Posterior cingulate gyrus (tissue), 11 donors: ENCODE data around the gene ERICH3.

ENCODE experiments used
- DNase-seq, 10 donors: peaks; one replicate each; pipeline versions ENCODE4 v3.0.0 to v3.0.0-alpha.2; 2020 to 2021; ENCODE audit warnings: mixed read lengths in 3 of 10
- intact Hi-C: fragments of 100-400 bp; cut with DNase I; formaldehyde crosslinking; loops from one replicate; pipeline ENCODE4 v1.15.1; 2023

ERICH3 gene

DNA sequence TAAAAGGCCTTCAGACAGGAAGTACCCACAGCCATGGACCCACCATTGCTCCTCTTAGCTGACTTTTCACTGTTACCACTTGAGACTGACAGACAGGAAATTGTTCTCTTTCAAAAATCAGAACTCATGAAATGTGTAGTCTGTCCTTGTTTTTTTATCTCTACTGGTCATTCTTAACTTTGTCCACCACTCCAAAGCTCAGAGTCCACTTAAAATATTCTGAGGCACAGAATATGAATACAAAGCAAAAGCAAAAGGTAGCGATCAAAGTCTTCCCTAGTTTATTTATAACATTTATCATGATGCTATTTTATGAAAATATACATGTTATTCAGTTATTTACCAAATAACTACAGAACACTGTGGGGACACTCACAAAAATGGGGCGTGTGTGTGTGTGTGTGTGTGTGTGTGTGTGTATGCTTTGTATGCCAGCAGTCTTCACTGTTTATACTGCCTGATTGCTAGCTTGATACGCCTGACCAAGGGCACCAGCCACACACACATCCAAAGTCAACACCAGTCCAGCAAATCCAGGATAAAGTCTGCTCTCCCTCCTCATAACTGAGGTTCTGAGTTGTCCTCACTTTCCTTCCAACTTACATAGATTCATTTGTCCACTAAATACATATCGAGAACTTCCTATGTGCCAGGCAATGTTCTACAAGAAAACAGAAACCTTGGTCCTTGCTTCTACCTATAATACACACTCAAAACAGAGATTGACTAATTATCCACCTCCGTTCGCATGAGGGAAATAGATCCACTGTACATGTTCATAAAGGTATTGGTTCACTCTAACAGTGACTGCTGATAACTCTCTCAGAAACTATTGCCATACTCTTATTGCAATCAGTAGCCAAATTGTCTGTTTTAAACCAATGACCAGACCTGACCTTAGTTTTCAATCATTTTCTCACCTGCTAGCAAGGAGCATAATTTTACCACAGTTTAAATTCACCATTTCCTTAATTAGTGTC is 79.4 kb downstream of the ERICH3 start:
- DNase-seq = no peak
- intact Hi-C loops = no loop called here

- intact Hi-C loops = no loop called here
- no peak for DNase-seq
Measured at GRCh38 chr1:74592580-74593355, 80.8 kb downstream of the ERICH3 start.

DNA sequence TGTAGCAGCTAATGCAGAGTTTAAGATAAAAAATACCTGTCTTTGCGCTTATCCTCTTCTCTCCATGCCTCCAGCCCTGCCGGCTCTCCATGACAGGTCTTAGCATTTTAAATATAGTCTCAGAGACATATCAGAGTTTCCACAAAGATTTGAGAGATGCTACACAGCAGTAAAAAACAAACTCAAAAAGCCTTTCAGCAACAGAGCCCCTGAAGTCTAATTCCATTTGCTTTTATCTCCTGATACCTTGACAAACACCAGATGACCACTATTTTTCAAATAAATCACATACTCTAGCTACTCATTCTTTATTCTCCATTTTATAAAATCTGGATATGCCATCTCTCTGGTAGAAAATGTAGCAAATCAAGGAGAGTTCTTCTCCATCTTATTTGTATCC is 81.6 kb downstream of the ERICH3 start:
- DNase-seq = no peak
- intact Hi-C loops = no loop called here

DNA sequence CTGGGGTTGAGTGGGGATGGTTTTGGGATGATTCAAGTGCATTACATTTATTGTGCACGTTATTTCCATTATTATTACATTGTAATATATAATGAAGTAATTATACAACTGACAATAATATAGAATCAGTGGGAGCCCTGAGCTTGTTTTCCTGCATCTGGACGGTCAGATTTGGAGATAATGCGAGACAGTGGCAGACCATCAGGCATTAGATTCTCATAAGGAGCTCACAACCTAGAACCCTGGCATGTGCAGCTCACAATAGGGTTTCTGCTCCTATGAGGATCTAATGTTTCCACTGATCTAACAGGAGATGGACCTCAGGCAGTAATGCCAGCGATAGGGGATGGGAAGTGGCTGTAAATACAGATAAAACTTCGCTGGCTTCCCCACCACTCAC is 83.3 kb downstream of the ERICH3 start:
- DNase-seq = no peak
- intact Hi-C loops = no loop called here

DNA sequence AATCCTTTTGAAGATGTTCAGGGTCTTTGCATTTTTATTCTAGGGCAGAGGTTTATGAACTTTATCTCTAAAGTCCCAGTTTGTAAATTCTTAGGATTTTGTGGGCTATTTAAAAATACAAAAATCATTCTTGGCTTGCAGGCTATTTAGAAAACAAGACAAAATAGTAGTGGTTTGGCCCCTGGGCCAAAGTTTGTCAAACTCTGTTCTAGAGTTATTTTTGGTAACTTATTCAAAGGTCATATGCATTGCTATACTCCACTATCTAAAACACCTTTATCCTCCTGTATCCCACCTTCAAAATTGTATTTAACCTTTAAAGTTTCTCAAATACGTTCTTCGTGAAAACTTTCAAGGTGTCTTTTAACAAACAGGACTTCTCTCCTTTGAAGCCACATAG is 85.7 kb downstream of the ERICH3 start:
- no peak for DNase-seq
- intact Hi-C loops = no loop called here

GRCh38 chr1:74586253-74586897 is 87.2 kb downstream of the ERICH3 start:
- intact Hi-C loops = no loop called here
- no peak for DNase-seq

DNA sequence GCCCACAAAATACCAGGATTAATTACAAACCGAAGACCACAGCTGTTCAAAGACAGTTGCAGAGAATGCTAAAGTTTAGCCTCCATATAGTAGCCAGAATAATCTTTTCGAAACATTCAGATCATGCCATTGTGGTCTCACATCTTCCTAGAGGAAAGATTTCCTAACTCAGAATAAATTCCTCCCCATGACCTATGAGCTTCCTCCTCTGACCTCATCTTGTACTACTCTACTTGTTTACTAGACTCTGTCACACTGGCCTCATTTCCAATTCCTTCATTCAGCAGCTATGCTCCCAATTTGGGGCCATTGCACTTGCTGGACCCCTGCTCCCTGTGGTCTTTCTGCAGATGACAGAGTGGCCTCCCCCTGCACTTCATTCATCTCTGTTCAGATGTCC is 89.4 kb downstream of the ERICH3 start:
- no peak for DNase-seq

DNA sequence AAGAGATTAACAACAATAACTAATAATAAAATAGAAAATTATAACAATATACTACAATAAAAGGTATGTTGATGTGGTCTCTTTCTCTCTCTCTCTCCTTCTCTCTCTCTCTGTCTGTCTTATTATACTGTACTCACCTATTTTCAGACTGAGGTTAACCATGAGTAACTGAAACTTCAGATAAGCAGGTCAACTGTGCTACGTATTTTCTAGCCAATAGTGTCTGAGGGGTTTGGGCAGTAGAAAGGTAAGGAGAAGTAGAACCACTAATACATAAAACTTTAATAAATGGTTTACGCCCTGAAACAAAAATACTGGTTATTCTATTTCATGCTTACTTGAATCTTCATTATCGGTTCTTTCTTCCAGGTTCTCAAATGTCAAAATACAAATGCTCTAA is 90.2 kb downstream of the ERICH3 start:
- DNase-seq = no peak
- intact Hi-C loops = no loop called here

More for the DNA sequence above, 89.4 kb downstream of the ERICH3 start:
- intact Hi-C loops = no loop called here

DNA sequence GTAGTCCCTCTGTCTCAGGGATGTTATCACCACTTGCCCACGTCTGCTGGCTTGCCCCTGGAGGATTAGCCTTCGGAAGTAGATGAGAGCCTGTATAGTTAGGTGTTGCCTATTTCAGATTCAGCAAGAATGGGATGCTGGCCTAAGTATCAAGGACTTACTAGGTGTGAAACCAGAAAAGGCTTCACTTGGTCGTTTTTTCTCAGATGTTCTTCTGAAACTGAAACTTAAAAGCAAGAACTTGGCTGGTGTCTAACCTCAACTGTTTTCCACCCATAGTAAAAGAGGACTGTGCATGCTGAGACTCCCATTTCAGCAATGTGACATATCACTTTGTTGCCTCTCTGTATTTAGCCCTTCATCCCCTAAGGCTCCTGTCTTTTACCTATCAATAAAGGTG is 94.2 kb downstream of the ERICH3 start:
- DNase-seq = no peak
- intact Hi-C loops = no loop called here

GRCh38 chr1:74578101-74578500 is 95.5 kb downstream of the ERICH3 start:
- no peak for DNase-seq
- intact Hi-C loops = no loop called here

- peak in 1 of 10 donors; percentile 66 for DNase-seq
- intact Hi-C loops = no loop called here
Measured at GRCh38 chr1:74571891-74572290, 101.7 kb downstream of the ERICH3 start.

- peak in 7 of 10 donors; percentile 34 to 90 (median 39) for DNase-seq
- intact Hi-C loops = no loop called here
Measured at GRCh38 chr1:74571493-74571800, 102.1 kb downstream of the ERICH3 start.

GRCh38 chr1:74570797-74571492 is 102.6 kb downstream of the ERICH3 start:
- intact Hi-C loops = no loop called here

DNA sequence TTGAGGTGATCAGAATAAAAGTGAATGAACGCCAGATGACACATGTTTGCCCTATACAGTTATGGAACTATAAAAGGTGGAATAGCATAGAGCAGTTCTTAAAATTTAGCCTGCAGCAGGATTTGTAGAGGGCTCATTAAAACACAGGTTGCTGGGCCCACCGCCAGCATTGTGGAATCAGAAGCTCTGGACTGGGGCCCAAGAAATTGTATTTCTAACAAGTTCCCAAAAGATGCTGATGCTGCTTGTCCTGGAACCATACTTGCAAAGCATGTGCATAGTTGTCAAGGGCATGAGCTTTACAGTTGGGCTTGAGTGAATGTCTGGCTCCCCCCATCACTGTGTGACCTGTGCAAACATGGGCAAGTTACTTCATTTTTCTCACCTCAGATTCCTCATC is 123.7 kb downstream of the ERICH3 start:
- DNase-seq = no peak
- intact Hi-C loops = no loop called here

More at GRCh38 chr1:74570797-74571492, 102.6 kb downstream of the ERICH3 start:
- peak in 7 of 10 donors; percentile 15 to 86 (median 40) for DNase-seq

- intact Hi-C loops = no loop called here
- no peak for DNase-seq
Measured at GRCh38 chr1:74548961-74549750, 124.4 kb downstream of the ERICH3 start.

DNA sequence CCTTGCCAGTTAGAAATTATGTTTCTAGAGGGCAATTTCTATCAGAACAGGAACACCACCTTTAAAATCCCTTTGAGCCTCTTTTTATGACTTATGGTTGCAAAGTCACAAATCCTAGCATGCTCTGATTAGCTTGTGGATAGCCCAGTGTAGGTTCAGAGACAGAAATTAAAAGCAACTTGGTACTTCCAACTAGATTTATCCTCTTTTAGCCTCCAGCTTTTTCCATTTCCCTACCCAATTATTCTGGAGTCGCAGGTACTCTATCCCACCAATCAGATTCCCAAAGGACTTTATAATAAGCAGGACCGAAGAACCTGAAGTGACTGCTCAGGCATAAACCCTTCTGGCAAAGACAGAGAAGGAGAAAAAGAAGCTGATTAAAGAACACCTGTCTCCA is 127.8 kb downstream of the ERICH3 start:
- no peak for DNase-seq
- intact Hi-C loops = no loop called here

GRCh38 chr1:74534241-74534640 is 139.4 kb downstream of the ERICH3 start:
- DNase-seq = no peak
- intact Hi-C loops = no loop called here

- no peak for DNase-seq
- intact Hi-C loops = no loop called here
Measured at GRCh38 chr1:74531796-74532195, 141.8 kb downstream of the ERICH3 start.

DNA sequence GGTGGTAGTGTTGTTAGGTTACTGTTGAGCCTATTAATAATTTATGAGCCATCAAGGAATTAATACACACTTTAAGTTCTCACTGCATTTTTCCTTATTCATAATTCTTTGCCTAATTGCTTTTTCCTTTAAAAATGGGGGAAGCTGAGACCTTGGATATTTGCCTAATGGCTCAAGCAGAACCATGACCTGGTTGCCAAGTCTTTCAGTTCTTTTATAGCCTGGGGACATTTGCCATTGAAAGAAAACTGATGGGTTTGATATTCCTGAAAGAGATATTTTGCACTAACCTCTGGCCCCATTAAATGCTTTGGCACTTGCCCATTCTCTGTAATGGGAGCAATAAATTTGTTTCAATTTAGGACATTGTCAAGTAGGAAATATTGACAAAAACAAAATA is 142.7 kb downstream of the ERICH3 start:
- intact Hi-C loops = no loop called here
- no peak for DNase-seq

GRCh38 chr1:74528123-74528522 is 145.5 kb downstream of the ERICH3 start:
- peak in 1 of 10 donors; percentile 71 for DNase-seq
- intact Hi-C loops = no loop called here
